Posterior cingulate gyrus (tissue), 11 donors: ENCODE measurements around the gene METTL26.

Experiments
- DNase-seq, 10 donors: peaks; one replicate each; pipeline versions ENCODE4 v3.0.0 to v3.0.0-alpha.2; 2020 to 2021; ENCODE audit warnings: mixed read lengths in 3 of 10
- intact Hi-C: fragments of 100-400 bp; cut with DNase I; formaldehyde crosslinking; loops from one replicate; pipeline ENCODE4 v1.15.1; 2023

Gene METTL26

GRCh38 chr16:660459-661183 lies 24.5 kb upstream of the METTL26 start:
- peak; percentile 69 to 98 (median 84) for DNase-seq
- intact Hi-C loops, result no loop called here

- DNase-seq, result no peak
- intact Hi-C loops, result no loop called here
These were observed 24.0 kb upstream of the METTL26 start for GRCh38 chr16:660132-660458.

- DNase-seq, result no peak
- intact Hi-C loops, result no loop called here
These were observed 23.5 kb upstream of the METTL26 start for GRCh38 chr16:659618-660017.

GRCh38 chr16:658679-659571 lies 22.8 kb upstream of the METTL26 start:
- DNase-seq, result no peak
- intact Hi-C loops, result no loop called here

- DNase-seq, result no peak
- intact Hi-C loops, result no loop called here
These were observed 21.4 kb upstream of the METTL26 start for GRCh38 chr16:657487-657886.

GRCh38 chr16:654034-654433 lies 17.9 kb upstream of the METTL26 start:
- intact Hi-C loops, result no loop called here
- no peak for DNase-seq

GRCh38 chr16:652454-653305 lies 16.6 kb upstream of the METTL26 start:
- DNase-seq, result no peak
- intact Hi-C loops, result no loop called here

GRCh38 chr16:651844-652243 lies 15.7 kb upstream of the METTL26 start:
- no peak for DNase-seq
- intact Hi-C loops, result no loop called here

GRCh38 chr16:649631-650030 lies 13.5 kb upstream of the METTL26 start:
- intact Hi-C loops, result no loop called here
- DNase-seq, result no peak

- intact Hi-C loops, result no loop called here
- peak; percentile 92 to 99 (median 96) for DNase-seq
These were observed 12.9 kb upstream of the METTL26 start, which contains the start of gene WDR90 for GRCh38 chr16:648781-649589. Gene WDR90, plus strand, starts transcription at chr16:649365. Its CDS starts 52 bp downstream, at chr16:649417.

- intact Hi-C loops, result no loop called here
These were observed 12.1 kb upstream of the METTL26 start for GRCh38 chr16:648071-648780.

GRCh38 chr16:647173-647902 lies 11.2 kb upstream of the METTL26 start:
- no peak for DNase-seq
- intact Hi-C loops, result no loop called here

More at GRCh38 chr16:648071-648780, 12.1 kb upstream of the METTL26 start:
- DNase-seq, result no peak

GRCh38 chr16:646679-647172 lies 10.6 kb upstream of the METTL26 start:
- intact Hi-C loops, result no loop called here
- no peak for DNase-seq

- intact Hi-C loops, result no loop called here
- no peak for DNase-seq
These were observed 10.0 kb upstream of the METTL26 start for GRCh38 chr16:645852-646678.

- intact Hi-C loops, result no loop called here
- DNase-seq, result no peak
These were observed 8.5 kb upstream of the METTL26 start for GRCh38 chr16:644556-644955.

- DNase-seq, result no peak
- intact Hi-C loops, result no loop called here
These were observed 6.9 kb upstream of the METTL26 start for GRCh38 chr16:643050-643368.

- intact Hi-C loops, result no loop called here
- peak in 4 of 10 donors; percentile 31 to 87 (median 48) for DNase-seq
These were observed 6.3 kb upstream of the METTL26 start for GRCh38 chr16:642189-643049.
